Camera-type eye (tissue), 1 donor: ENCODE measurements around the gene CXCL8. TPM values are rescaled to one million over a fixed set of nuclear protein-coding genes. Genes with fewer than 3 reads are reported as not detected.

ENCODE experiments used
- total RNA-seq: library from RNA; depleted of rRNA; stranded (reverse); fragments of >200 nt; gene quantifications from one replicate; pipeline ENCODE4 v1.2.3, GENCODE V29; 2014

CXCL8 gene
- total RNA-seq, result 4.7 TPM

DNA sequence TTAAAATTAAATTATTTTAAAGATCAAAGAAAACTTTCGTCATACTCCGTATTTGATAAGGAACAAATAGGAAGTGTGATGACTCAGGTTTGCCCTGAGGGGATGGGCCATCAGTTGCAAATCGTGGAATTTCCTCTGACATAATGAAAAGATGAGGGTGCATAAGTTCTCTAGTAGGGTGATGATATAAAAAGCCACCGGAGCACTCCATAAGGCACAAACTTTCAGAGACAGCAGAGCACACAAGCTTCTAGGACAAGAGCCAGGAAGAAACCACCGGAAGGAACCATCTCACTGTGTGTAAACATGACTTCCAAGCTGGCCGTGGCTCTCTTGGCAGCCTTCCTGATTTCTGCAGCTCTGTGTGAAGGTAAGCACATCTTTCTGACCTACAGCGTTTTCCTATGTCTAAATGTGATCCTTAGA, at the start of gene CXCL8:
Gene CXCL8 (plus strand): TSS at position 217 of the 426 bp plus-strand sequence. CDS start 90 bp downstream, at position 307.

Other genes with a start within 250 kb of the CXCL8 start
- 4.2 TPM for gene RASSF6, start 120.1 kb upstream of the CXCL8 start, total RNA-seq
- gene CXCL6, start 96.1 kb downstream of the CXCL8 start, total RNA-seq, result not detected
- not detected for gene PF4V1, start 112.7 kb downstream of the CXCL8 start, total RNA-seq
- 2.7 TPM for gene CXCL1, start 128.8 kb downstream of the CXCL8 start, total RNA-seq
- 4.5 TPM for gene PF4, start 241.5 kb downstream of the CXCL8 start, total RNA-seq
- 17.5 TPM for gene PPBP, start 247.6 kb downstream of the CXCL8 start, total RNA-seq